D721Med (cell line): ENCODE results near the gene IKBKE.

ENCODE experiments used
- DNase-seq: peaks from one replicate; pipeline ENCODE4 v3.0.0; 2011; ENCODE audit warnings: low spot score; ENCODE audit not compliant: insufficient read length
- FAIRE-seq: peaks from 2 replicates; lab custom pipeline; 2011; peaks lifted over from hg19 to GRCh38; lab: Jason Lieb, UNC
- TF ChIP-seq, protein P1 (sequence below): IDR thresholded peaks from 2 replicates; pipeline ENCODE4 v1.5.1; 2012; ENCODE audit warnings: mild to moderate bottlenecking, control low read depth; ENCODE audit not compliant: insufficient read depth; ENCODE audit errors: missing control alignments

IKBKE gene

GRCh38 chr1:206453111-206453510, 17.2 kb upstream of the IKBKE start:
- DNase-seq: no peak
- TF ChIP-seq, protein P1, sequence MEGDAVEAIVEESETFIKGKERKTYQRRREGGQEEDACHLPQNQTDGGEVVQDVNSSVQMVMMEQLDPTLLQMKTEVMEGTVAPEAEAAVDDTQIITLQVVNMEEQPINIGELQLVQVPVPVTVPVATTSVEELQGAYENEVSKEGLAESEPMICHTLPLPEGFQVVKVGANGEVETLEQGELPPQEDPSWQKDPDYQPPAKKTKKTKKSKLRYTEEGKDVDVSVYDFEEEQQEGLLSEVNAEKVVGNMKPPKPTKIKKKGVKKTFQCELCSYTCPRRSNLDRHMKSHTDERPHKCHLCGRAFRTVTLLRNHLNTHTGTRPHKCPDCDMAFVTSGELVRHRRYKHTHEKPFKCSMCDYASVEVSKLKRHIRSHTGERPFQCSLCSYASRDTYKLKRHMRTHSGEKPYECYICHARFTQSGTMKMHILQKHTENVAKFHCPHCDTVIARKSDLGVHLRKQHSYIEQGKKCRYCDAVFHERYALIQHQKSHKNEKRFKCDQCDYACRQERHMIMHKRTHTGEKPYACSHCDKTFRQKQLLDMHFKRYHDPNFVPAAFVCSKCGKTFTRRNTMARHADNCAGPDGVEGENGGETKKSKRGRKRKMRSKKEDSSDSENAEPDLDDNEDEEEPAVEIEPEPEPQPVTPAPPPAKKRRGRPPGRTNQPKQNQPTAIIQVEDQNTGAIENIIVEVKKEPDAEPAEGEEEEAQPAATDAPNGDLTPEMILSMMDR: no peak
- FAIRE-seq: no peak

- FAIRE-seq: no peak
- DNase-seq: no peak
- TF ChIP-seq, protein P1: no peak
Observed at GRCh38 chr1:206455289-206455665, 15.0 kb upstream of the IKBKE start.

- TF ChIP-seq, protein P1: no peak
- DNase-seq: no peak
- FAIRE-seq: no peak
Observed at GRCh38 chr1:206455666-206456344, 14.5 kb upstream of the IKBKE start.

DNA sequence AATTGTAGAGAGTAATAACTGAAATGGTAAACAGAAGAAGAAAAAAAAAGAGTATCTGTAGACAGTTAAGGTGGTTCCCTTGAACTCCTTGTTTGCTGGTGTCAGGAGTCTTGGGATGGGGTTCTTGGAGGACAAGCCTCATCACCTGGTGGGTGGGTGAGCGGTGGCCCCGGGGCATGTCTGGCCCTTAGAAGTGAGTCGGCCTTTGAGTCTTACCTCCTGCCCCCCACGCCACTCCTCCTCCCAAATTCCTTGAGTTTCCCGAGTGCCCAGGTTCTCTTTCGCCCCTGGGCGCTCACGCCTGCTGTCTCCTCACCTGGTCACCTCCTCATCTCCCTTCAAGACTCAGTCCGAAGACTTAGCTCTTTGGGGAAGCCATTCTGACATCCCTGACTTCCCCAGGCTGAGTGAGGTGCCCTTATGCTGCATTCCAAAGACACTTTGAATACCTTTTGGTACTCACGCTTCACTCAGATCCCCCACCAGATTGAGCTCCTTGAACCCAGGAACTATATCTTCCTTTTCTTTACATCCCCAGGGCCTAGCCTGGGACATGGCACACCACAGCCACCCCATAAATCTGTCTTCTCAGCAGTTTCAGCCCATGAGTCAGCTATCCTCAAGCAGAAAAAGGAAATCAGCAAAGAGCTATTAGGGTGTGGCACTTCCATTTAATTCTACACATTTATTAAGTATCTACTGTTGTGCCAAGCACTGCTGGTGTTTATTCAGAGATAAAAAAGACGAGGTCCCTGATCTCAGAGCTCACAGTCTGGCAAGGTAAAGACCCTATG, 13.5 kb upstream of the IKBKE start:
- DNase-seq: no peak
- no peak for FAIRE-seq
- TF ChIP-seq, protein P1: no peak

- DNase-seq (no peak), FAIRE-seq (no peak)
- TF ChIP-seq, protein P1: no peak
Observed at GRCh38 chr1:206457408-206458120, 12.7 kb upstream of the IKBKE start.

DNA sequence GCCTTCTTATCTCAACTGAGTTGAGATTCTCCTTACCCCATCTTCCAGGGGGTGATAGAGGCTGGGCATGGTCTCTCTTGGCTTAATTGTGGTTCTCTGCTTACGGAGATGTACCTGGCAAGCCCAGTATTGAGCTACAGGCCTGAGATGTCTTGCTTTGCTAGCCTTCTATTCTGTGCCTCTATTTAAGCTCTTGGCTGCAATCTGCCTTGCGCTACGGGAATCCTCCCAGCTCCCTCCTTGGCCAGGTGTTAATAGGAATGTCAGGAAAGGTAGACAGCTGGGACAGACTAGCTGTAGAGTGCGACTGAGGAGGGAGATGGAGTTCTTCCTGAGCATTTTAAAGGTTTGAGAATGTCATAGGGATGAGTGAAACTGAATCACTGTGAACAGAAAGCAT, 10.6 kb upstream of the IKBKE start:
- TF ChIP-seq, protein P1: no peak
- DNase-seq: no peak
- FAIRE-seq: no peak
